Measurements from ENCODE around the gene PCP4L1.
"Not testable (repeated sequence)": the region's sequence is repeated elsewhere in the genome, so short reads cannot be mapped to it uniquely, and the experiment has no call there.

PCP4L1 gene

DNA sequence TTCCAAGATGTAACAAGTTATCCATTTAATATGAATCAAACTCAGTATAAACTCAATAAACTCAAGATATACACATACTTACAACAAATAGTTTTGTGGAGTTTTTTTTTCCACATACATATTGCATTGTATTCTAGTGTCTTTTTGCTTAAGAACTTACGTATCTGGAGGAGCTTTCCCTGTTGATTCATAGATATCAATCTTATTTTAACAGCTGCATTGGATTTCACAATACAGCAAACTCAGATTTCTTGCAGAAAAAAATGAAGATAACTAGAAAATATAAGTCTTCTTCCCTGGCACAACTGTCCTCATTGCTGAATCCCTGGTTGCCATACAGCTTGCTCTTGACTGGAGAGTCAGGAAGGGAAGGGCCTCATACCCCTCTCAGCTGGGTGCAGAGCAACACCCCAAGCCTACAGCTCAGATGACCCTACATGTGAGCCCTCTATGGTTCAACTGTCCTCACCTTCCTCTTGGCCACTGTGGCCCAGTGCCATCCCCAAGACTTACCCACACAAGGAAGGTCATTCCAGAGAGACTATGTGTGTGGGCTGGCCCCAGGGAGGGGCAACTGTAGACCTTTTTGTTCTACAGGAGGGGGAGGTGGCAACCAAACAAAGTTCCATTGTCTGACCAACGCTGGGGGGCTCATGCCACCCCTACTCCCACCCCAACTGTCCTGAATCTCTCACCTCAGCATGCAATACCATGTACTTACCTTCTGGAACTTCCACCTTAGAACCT is 49.5 kb downstream of the PCP4L1 start:
- DNase-seq (ENCODE audit: insufficient read length, low spot score) (no peak), FAIRE-seq (no peak)

DNA sequence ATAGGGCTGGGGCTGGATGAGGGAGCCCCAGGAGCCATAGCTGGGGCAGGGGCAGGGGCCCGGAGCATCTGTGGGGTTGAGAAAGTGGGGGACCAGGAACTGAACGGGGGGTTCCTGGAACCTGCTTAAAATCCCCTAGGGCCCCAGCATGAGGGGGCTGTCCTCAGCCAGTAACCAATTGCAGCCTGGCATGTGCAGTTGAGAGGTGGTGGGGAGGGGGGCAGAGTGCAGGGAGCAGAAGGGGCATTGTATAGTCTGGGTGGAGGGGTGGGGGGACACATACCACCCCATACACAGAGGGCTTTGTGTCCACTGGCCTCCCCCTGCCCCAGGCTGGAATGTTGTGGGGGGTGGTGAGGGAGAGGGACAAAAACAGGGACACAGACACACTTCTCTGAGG is 51.3 kb downstream of the PCP4L1 start, which contains the start of gene MPZ:
Gene MPZ, minus strand, starts transcription at position 101 of the 400 bp plus-strand sequence. Its CDS starts 63 bp downstream, at position 38.
- FAIRE-seq (no peak), DNase-seq (ENCODE audit: insufficient read length, low spot score) (no peak)

- no peak for FAIRE-seq
- no peak for DNase-seq (ENCODE audit: insufficient read length, low spot score)
Measured at GRCh38 chr1:161311595-161312181, 53.1 kb downstream of the PCP4L1 start.

- no peak for FAIRE-seq
Measured at GRCh38 chr1:161313554-161314200, 55.1 kb downstream of the PCP4L1 start.

DNA sequence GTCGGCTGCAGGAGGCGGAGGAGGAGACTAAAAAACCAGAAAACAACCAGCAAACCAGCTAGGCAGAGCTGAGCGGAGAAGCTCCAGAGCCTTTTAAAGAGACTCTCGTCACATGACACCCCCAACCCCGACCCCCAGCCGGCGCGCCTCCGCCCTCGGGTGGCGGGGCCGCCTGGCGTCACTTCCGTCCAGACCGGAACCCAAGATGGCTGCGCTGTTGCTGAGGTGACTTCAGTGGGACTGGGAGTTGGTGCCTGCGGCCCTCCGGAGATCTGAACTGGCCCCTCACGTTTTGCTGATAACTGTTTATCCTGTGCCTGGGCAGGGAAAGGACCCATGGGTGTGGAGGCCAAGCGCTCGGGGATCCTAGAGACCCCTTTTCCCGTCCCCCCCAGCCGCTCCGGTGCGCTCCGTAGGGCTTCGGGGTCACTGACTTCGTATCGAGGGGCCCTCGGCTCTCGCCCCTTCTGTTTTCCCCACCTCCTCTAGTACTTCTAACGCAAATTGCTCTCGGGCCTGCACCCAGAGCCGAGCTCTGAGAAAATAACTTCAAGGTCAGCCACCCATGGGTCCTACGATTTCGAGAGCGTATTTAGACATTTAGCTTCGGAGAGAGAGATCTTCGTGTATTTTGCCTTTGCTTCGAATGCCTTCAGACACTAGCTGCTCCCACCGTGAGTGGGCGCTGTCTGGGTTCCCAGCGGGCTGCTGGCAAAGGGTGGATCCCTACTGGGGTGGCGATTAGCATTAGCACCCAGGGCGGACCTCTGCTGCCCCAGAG is 55.8 kb downstream of the PCP4L1 start, which contains the start of gene SDHC:
Gene SDHC, plus strand, starts transcription at position 181 of the 781 bp plus-strand sequence. Its CDS starts 25 bp downstream, at position 206.
- FAIRE-seq (peak; percentile 92), DNase-seq (ENCODE audit: insufficient read length, low spot score) (peak; percentile 85)

More at GRCh38 chr1:161313554-161314200, 55.1 kb downstream of the PCP4L1 start:
- no peak for DNase-seq (ENCODE audit: insufficient read length, low spot score)

- FAIRE-seq; DNase-seq (ENCODE audit: insufficient read length, low spot score): not testable (repeated sequence)
Measured at GRCh38 chr1:161315841-161316674, 57.5 kb downstream of the PCP4L1 start.

DNA sequence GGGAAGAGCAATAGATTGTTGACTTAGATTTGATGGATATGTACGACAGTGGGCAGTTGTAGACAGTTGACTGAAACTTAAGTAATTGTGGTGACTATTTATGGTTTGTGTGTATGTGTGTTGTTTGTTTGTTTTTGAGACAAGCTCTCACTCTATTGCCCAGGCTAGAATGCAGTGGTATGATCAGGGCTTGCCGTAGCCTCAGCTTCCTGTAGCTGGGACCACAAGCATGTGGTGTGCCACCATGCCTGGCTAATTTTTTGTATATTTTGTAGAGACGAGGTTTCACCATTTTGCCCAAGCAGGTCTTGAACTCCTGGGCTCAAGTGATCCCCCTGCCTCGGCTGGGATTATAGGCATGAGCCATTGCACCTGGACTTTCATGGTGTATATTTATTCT is 65.5 kb downstream of the PCP4L1 start:
- FAIRE-seq (no peak), DNase-seq (ENCODE audit: insufficient read length, low spot score) (no peak)

DNA sequence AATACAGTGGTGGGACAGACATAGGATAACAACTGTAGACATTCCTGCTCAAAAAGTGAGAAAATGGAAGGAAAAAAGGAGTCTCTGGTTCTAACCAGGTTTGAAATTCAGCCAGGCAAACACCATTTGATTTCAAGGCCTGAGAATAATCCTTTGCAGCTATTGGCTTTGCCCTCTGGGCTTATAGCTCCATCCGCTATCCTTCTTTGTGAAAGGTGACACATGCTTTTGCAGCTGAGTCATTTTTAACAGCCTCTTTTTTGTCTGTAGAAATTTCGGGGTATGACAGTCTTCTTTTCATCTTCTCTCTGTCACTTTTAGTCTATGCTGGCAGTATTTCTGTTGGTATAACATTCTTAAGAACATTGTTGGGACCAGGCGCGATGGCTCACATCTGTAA is 71.8 kb downstream of the PCP4L1 start:
- no peak for FAIRE-seq
- no peak for DNase-seq (ENCODE audit: insufficient read length, low spot score)

- DNase-seq (ENCODE audit: insufficient read length, low spot score) (no peak), FAIRE-seq (no peak)
Measured at GRCh38 chr1:161333166-161333565, 74.6 kb downstream of the PCP4L1 start.

All from GM19239 (cell line).